Hematopoietic multipotent progenitor cell treated with erythropoietin and hydrocortisone succinate and interleukin-3 and kit ligand, for 17 days (in vitro differentiated cells): ENCODE data around the gene CEP68.
A peak's percentile ranks its signal among the peaks of the same experiment; 100 is the strongest.

ENCODE experiments used
- DNase-seq: peaks from one replicate; pipeline ENCODE4 v3.0.0-alpha.2; 2015; ENCODE audit warnings: low spot score

The CEP68 gene

DNA sequence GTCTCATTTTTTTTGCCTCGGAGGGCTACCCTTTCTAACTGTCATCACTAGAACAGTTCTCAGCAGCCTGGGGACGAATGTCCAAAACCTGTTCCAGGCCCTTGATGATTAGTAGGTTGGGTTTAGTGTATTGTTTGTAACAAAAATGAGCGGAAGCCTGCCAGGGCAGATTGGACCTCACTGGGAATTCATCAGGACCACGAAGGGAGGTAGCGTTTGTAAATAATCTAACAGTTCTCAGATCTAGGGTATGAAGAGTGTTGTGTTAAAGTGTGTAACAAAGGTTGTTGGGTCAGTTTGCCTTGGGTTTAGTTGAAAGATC, 799 bp downstream of the CEP68 start:
- no peak for DNase-seq

DNA sequence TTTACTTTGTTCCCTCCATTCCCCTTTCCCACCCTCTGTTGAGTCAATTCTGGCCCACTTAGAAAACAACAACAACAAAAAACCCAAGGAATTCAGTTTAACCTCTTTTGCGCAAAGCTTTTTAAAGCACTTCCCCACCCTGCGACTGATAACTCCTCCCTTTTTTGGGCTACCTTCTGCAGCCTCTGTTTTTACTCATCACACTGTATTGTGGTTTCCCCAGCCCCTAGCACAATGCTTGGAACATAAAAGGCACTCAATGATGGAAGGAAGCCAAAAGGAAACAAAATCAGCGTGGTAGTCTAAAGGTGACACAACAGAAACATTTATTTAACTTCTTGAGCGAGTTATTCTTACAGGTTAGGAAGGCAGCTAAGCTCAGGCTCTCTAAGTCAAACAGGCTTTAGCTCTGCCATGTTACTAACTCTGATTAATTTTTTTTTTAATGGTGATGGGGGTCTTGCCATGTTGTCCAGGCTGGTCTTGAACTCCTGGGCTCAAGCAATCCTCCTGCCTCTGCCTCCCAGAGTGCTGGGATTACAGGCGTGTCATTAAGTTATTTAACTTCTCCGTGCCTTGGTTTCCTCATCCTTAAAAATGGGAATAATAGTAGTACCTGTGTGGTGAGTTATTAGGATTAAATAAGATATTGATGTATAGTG, 1.3 kb downstream of the CEP68 start:
- no peak for DNase-seq

DNA sequence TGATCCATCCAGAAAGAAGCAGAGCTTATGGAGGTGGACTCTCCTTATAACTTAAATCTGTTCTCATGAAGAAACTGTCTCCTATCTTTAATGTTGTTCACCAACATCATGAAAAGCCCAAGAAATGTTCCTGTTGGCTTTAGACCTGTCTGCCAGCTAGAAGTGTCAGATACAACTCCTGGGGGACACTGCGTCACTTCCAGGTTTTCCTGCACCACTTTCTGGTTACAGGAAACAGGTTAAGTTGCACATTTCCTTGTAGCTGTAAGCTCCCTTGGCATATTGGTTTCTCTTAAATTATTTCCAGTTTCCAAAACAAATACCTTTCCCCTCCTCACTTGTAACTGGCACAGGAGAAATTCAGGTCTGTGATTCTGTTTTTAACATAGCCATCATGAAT, 2.9 kb downstream of the CEP68 start:
- no peak for DNase-seq

DNA sequence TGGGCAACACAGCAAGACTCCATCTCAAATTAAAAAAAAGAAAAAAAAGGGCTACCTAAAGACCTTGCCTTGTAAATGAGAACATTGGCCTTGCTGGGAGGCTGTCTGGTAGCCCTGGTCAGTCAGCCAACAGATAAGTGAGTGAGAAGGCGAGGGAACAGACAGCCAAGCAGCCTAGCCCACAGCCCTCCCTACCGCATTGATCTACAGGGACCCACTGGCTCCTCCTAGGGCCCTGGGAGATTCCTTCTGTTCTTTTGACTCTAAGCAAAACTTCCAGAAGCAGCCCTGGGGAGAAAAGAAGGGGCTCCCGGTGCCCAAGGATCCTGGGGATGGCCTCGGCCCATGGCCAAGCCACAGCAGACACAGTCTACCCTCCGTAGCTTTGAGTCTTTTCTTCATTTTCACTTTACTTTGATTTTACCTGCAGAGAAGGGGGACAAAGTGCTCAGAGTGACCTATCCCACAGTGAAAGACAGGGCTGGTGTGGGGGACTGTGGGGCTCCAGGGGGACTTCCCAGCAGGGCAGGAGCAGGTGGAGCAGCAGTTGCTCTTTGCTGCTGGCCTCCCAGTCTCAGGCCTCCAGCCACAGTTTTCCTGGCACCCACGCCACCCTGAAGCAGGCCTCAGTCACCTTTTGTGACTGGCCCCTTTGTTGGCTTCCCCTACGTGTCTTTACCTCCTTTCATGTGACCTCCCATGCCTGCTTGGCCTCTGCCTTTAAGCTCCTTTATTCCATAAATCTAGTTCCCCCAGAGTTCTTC, 5.1 kb downstream of the CEP68 start:
- no peak for DNase-seq

DNA sequence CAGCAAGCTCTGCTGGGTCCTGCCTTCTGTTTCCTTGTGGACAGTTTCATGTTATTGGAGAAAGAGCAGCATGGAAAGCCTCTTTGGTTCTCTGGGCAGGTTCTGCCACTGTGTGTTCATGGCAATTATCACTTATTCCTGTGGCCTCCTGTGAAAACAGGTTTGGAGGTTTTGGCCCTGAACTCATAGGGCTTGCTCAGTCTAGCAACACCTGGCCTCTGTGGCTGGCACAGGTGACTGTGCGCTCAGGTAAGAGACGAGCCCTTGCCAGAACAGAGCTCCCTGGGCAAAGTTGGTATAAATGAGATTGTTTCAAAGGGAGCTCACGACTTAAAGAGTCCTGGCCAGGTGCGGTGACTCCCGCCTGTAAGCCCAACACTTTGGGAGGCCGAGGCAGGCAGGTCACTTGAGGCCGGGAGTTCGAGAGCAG, 5.7 kb downstream of the CEP68 start:
- DNase-seq: no peak

DNA sequence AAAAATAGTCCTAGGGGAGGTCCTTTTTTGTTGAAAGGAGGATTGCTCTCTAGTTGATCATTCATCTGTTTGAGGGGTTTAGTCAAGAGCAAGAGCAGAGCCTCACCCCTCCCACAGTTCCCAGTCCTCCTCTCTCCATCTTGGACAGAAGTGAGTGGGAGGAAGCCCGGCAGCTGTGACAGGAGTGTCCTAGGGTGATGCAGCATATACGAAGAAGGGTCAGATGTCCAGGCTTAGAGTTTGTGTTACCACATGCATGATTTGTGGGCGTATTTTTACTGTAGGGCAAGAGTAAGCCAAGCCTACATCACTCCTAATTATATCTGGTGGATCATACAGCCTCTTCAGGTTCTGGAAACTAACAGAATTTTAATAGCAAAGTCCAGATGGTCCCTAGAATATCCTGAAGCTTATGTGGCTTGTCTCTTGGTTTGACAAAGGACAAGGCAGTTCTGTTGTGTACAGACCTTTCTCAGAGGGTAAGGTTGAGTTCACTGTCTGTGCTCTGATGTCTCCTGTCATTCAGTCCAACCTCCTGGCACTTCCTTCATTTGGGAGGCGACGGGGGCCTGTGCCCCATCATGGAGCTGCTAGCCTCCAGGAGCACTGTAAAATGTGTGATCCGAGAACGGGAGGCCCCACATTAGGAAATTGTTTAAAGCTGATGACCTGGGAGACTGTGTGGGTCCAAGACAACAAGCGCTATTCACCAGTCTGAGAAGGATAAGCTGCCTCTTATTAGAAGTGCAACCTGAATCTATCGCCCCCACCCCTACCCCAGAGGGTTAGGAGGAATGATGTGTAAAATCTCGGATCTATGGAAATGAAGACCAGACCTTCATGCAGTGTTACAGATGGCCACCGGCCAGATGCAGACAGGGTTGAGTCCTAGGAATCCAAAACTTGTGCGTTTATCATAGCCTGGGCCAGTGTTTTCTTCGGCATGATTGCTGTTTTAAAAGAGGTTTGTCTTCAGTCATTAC, 6.9 kb downstream of the CEP68 start:
- DNase-seq: no peak

DNA sequence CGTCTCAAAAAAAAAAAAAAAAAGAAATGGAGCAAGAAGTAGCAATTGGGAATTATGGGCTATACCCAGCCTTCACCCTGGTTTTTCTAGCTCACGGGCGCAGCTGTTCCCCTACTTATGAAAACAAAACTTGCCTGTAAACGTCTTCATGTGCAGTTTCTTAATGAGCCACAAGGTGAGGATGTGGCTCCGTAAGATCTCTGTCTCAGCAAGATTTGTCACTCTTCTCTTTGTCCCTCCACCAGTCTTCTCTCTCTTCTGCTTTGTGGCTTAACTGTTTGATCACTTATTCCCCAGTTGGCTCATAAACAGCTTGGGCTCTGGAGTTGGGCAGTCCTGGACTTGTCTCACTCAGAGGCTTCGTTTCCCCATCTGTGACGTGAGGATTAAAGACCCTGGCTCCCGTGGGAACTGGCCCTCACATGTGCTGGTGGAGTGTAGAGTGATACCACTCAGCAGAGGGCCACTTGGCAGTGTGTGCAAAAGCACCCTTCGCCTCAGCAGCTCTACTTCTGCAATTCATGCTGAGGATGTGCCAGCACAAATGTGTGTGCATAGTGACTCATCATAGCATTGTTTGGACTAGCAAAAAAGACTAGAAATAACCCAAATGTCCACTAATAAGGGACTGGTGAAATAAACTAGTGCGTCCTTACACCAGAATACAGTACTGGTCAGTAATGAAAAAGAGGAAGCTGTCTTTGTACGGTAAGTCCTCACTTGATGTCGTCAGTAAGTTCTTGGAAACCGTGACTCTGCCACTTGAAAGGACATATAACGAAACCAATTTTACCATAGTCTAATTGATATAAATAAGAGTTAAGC, 8.7 kb downstream of the CEP68 start:
- DNase-seq: peak; percentile 70

DNA sequence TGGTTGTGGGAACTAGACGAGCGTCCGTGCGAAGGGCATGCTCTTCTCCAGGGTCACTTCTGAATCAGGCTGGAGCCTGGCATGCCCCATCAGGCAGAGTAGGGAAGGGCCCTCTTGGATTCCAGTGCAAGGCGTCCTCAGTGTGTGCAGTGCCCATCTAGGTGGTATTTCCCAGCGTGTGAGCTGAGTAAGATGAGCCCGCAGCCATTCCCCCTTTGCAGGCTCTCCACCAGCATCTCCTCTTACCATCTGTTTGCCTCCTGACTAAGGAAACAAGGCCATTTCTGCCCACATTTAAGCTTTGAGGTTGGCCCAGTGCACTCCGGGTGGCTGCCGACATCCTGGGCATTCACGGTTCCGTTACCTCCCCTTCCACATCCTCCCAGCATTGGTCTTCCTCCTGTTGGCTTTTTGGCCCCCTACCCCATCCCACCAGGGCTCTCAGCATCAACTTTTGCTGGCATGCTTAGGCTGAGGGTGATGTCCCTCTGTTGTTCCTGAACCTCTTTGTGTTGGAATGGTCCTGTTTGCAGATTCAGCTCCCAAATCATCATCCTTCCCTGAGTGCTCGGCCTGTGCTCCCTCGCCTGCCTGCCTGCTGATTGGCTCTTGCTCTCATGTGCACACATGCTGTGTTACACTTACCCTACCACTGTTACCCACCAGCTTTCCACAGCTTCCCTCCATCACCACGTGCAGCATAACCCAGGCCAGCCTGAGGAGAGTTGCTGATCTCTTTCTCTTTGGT, 11.8 kb downstream of the CEP68 start:
- no peak for DNase-seq

DNA sequence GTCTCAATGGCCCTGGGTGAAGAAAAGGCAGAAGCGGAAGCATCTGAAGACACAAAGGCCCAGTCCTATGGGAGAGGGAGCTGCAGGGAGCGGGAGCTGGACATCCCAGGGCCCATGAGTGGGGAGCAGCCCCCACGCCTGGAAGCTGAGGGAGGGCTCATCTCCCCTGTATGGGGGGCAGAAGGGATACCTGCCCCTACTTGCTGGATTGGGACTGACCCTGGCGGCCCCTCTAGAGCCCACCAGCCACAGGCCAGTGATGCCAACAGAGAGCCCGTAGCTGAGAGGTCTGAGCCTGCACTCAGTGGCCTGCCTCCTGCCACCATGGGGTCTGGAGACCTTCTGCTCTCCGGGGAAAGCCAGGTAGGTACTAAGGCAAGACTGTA, 13.2 kb downstream of the CEP68 start:
- DNase-seq: no peak

DNA sequence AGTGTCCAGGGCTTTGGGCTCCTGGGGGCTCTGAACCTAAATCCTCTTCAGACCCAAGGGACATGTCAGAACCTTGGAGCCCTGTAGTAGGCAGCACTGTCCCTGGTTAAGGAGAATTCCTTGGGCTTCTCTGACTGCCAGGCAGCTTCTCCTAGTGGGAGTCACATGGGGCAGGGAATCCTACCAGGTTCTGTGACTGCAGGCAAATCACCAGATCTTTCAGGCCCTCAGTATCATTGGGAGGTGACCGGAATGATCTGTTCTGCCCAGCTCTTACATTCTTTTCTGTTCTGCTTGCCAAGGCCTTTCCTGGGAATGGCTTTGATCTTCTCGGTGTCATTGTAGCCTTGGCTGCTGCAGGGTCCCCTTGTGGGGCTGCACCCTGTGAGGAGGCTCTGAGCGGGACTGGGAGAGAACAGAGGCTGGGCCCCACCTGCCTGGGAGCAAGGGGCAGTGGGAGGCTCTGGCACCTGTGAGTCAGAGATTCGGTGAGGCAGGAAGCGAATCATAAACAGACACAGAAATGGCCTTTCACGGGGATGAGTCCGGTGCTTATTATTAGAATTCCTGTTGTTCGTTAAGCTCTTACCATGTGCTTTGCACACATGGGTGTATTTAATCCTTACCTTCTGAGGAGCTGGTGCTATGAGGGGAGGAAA, 14.1 kb downstream of the CEP68 start:
- DNase-seq: no peak

DNA sequence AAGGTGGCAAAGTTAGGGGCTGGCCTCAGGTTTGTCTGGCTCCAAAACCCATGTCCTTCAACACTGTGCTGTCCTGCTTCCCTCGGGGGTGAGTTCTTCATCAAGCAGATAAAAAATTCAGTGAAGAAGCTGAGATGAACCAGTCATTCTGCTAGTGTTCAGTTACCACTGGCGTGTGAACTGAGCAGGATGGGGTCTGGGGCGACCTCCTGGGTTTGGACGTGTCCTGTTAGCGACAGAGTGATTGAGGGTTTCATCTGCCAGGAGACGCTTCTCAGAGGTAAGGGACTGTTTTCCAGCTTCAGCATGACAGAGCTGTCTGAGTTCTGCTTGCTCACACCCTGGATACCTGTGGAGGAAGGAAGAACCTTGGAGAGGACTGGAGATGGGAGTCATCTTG, 14.6 kb downstream of the CEP68 start:
- no peak for DNase-seq

DNA sequence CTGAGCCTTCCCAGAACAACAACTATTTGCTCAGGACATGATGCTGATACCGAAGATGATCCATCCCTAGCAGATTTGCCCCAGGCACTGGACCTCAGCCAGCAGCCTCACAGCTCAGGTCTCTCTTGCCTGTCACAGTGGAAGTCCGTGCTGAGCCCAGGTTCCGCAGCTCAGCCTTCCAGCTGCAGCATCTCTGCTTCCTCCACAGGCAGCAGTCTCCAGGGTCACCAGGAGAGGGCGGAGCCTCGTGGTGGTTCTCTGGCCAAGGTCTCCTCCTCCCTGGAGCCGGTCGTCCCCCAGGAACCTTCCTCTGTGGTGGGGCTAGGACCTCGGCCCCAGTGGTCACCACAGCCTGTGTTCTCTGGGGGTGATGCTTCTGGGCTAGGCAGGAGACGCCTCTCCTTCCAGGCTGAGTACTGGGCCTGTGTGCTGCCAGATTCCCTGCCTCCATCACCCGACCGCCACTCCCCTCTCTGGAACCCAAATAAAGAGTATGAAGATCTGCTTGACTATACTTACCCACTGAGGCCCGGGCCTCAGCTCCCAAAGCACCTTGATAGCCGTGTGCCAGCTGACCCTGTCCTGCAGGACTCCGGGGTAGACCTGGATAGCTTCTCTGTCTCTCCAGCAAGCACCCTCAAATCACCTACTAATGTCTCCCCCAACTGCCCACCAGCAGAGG, 15.4 kb downstream of the CEP68 start:
- DNase-seq: no peak

DNA sequence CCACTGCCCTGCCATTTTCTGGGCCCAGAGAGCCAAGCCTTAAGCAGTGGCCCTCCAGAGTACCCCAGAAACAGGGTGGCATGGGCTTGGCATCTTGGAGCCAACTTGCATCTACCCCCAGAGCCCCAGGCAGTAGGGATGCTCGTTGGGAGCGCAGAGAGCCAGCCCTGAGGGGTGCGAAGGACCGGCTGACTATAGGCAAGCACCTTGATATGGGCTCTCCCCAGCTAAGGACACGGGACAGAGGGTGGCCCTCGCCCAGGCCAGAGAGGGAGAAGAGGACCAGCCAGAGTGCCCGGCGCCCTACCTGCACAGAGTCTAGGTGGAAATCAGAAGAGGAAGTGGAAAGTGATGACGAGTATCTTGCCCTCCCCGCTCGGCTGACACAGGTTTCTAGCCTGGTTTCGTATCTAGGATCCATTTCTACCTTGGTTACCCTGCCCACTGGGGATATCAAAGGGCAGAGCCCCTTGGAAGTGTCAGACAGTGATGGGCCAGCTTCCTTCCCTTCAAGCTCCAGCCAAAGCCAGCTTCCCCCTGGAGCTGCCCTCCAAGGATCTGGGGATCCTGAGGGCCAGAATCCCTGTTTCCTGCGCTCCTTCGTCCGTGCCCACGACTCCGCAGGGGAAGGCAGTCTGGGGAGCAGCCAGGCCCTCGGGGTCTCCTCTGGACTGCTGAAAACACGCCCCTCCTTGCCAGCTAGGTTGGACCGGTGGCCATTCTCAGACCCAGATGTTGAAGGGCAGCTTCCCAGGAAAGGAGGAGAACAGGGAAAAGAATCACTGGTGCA, 16.2 kb downstream of the CEP68 start:
- no peak for DNase-seq

DNA sequence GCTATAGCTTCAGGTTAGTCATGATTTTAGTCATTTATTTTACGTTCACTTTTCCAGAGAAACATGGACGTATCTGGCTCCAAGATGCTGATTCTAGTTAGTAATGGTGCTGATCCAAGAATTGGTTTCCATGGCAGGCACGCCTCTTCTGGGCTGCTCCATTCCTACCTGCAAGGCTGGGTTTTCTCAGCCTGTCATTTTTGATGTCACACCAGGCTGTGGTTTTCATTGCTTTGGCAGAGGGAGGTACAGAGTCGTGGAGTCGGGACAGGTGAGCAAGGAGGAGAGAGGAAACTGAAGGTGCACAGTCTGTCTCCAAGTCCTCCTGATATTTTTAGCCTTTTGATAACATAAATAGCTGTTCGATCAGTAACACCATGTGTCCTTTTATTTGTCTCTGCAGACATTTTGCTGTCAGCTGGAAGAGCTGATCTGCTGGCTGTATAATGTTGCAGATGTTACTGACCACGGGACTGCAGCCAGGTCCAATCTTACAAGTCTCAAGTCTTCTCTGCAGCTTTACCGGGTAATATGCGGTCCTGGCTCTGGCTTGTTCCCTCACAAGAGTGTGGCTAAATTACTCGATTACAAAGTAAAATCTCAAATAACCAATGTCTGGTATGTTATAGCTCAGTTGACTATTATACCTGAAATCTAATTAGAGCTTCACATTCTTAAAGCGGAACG, 17.8 kb downstream of the CEP68 start:
- no peak for DNase-seq

DNA sequence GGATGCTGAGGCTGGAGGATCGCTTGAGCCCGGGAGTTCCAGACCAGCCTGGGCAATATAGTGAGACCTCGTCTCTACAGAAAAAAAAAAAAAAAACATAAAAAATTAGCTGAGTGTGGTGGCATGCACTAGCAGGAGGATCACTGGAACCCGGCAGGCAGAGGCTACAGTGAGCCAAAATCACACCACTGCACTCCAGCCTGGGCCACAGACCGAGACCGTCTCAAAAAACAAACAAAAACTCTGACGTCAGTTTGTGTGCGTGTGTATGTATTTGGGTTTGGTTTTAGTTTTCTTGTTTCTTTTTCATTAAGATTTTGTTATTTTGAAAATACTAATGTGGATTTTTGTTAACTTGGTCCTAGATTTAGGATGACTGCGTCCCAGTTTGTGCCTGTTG, 19.0 kb downstream of the CEP68 start:
- no peak for DNase-seq

DNA sequence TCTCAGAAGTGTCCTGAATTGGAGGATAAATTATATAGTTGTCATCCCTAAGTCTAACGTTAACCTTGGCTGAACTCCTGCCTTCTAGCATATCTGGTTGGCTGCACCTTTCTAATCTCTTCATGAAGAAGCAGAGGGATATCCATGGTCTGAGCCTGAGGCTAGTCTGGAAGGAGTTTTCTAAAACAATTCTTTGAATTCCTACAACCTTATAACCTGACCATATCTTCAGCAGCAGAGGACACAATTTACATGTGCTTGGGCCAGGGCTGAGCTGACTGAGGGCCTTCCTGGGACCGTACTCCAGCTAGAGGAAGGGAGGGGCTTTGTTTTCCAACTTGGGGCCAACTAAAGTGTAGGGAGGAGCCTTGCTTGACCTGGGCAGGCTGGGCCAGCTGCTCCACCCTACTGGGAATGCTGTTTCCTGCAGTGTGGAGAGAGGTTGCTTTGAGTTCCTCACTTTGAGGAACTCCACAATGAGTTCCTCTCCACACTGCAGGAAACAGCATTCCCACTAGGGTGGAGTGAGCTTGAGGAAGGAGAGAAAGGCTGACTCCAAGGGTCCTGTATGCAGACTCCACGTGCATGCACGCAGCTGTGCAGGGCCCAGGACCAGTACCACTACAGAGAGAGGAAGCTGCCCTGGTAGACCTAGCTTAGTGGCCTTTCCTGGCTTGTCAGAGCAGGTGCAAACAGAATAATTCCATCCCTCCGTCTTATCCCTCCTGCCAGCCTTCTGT, 19.6 kb downstream of the CEP68 start:
- no peak for DNase-seq

DNA sequence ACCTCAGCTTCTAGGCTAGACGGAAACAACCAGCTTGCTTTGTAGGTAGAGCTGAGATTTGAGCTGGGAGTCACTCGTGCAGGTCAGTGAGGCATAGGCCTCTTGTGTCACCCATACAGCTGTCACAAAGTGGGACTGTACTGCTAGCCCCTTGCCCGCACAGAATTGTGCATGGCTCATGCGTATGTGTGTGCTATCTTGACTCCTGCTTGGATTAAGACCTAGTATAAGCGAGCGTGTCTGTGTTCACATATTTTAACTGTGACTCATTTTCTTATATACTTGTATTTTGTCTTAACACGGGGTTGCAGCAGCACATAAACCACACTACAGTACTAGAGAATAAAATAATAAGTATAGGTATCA, 20.1 kb downstream of the CEP68 start:
- no peak for DNase-seq

DNA sequence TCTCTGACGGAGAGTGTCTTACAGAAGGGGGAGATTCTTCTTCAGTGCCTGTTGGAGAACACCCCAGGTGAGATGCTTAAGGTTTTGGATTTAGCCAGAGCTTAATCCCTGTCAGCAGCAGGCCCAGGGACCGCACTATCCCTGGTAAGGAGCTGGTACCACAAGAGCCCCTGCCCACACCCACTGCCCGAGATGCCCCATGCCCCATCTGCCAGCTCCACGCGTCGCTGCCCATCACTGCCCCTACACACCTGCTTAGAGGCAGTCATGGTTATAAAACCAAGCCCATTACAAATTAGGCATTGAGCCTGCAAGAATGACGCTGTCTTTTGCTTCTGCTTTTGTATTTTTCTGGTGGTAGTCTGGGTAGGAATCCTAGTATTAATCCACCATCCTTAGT, 21.7 kb downstream of the CEP68 start:
- DNase-seq: no peak
